ENCODE measurements around the gene SYNE3. TPM values are rescaled to one million over a fixed set of nuclear protein-coding genes. Genes with fewer than 3 reads are reported as not detected.

Gene SYNE3
- total and polyA plus RNA-seq, 10 of the 15 experiments (the other 5 are each of a cell fraction or from before 2014, with no cell fraction given) = 1.4 to 44.1 (median 13.4) TPM

GRCh38 chr14:95494456-95494855 is 22.0 kb downstream of the SYNE3 start (continued):
- TF ChIP-seq DPF2 (IDR thresholded peaks at IDR 0.05) (0 out of 2 replicates have a peak, but pooled peaks have one; percentile 24), NFIC (IDR thresholded peaks at IDR 0.05; ENCODE audit: low read depth, low read length) (no peak), SMARCA5 (IDR thresholded peaks at IDR 0.05) (peak; percentile 93), KLF5 (IDR thresholded peaks at IDR 0.05; ENCODE audit: partially characterized antibody) (no peak), ZBTB33 (IDR thresholded peaks at IDR 0.05) (no peak), RB1 (IDR thresholded peaks at IDR 0.05; ENCODE audit: borderline replicate concordance) (no peak), STAT3 (IDR thresholded peaks at IDR 0.05; ENCODE audit: low read depth, low read length) (no peak), TARDBP (IDR thresholded peaks at IDR 0.05; ENCODE audit: borderline replicate concordance) (no peak), ZNF24 (IDR thresholded peaks at IDR 0.05) (no peak), EZH2 (IDR thresholded peaks at IDR 0.05; ENCODE audit: borderline replicate concordance, control insufficient read depth, low read depth, low read length) (no peak), SMAD1 (IDR thresholded peaks at IDR 0.05; ENCODE audit: low read depth, partially characterized antibody) (no peak), IKZF1 (conservative IDR thresholded peaks at IDR 0.05) (0 out of 2 replicates have a peak, but pooled peaks have one; percentile 10)
- TF ChIP-seq, protein P1, sequence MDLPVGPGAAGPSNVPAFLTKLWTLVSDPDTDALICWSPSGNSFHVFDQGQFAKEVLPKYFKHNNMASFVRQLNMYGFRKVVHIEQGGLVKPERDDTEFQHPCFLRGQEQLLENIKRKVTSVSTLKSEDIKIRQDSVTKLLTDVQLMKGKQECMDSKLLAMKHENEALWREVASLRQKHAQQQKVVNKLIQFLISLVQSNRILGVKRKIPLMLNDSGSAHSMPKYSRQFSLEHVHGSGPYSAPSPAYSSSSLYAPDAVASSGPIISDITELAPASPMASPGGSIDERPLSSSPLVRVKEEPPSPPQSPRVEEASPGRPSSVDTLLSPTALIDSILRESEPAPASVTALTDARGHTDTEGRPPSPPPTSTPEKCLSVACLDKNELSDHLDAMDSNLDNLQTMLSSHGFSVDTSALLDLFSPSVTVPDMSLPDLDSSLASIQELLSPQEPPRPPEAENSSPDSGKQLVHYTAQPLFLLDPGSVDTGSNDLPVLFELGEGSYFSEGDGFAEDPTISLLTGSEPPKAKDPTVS (IDR thresholded peaks at IDR 0.05; ENCODE audit: low read depth, low read length) = no peak
- TF ChIP-seq, protein P2, sequence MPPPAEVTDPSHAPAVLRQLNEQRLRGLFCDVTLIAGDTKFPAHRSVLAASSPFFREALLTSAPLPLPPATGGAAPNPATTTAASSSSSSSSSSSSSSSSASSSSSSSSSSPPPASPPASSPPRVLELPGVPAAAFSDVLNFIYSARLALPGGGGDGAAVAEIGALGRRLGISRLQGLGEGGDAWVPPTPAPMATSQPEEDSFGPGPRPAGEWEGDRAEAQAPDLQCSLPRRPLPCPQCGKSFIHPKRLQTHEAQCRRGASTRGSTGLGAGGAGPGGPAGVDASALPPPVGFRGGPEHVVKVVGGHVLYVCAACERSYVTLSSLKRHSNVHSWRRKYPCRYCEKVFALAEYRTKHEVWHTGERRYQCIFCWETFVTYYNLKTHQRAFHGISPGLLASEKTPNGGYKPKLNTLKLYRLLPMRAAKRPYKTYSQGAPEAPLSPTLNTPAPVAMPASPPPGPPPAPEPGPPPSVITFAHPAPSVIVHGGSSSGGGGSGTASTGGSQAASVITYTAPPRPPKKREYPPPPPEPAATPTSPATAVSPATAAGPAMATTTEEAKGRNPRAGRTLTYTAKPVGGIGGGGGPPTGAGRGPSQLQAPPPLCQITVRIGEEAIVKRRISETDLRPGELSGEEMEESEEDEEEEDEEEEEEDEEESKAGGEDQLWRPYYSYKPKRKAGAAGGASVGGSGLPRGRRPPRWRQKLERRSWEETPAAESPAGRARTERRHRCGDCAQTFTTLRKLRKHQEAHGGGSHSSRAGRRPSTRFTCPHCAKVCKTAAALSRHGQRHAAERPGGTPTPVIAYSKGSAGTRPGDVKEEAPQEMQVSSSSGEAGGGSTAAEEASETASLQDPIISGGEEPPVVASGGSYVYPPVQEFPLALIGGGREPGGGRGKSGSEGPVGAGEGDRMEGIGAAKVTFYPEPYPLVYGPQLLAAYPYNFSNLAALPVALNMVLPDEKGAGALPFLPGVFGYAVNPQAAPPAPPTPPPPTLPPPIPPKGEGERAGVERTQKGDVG (CRISPR knock-in tag; IDR thresholded peaks at IDR 0.05) = no peak

Data from GM12878 (cell line).